ENCODE measurements around the gene JUP. TPM values are rescaled to one million over a fixed set of nuclear protein-coding genes. Genes with fewer than 3 reads are reported as not detected.
A peak's percentile ranks its signal among the peaks of the same experiment; 100 is the strongest.

Gene JUP
- total and polyA plus RNA-seq, 8 donors = 59.5 to 248 (median 90.1) TPM

DNA sequence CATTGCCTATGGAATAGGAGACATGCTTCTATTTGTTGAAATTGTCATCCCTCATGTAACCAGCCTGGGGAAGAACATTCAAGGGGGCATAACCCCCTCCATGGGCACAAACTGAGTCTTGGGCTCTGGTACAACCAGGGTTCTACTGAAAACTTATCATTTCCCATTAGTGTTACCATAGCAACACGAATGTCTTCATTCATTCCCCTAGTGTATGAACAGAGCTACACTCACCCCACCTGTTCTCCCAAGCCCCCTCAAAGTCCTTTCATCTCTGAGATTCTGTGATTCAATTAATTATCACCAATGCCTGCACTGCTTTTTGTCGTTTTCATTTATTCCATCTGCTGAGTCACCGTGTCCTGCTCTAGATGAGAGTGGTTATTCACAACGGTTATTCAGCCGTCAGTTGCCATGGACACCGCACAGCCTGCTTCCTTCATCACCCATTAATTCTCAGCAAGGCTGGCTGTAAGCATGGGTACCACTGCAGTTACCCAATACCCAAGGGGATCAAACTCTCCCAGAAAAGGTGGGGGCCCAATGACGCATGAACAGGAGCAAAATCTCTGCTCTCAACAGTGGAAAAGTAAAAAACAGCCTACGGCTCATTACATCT, 75.9 kb downstream of the JUP start:
- intact Hi-C loops (cut with DNase I; ENCODE audit: low total_unique reads) = no loop called here
- WGBS, 5 donors = 53 to 63% (median 57%) methylated on average over 8 of the region's 8 CpGs
- Histone ChIP-seq H3K9me3 (no peaks in the 10 kb centered on the region), H3K27ac (no peak overlapping the region), H3K4me3 (no peak overlapping the region), H3K36me3 (no peaks in the 10 kb centered on the region), H3K4me1 (no peaks in the 10 kb centered on the region), H3K27me3 (peaks cover 0 to 20% (median 0%) of the 10 kb centered on the region in 3 donors)
- TF ChIP-seq POLR2A (IDR thresholded peaks at IDR 0.05) (no peak), POLR2AphosphoS5 (IDR thresholded peaks at IDR 0.05) (no peak), EP300 (IDR thresholded peaks at IDR 0.05) (no peak)
- TF ChIP-seq, protein P1, sequence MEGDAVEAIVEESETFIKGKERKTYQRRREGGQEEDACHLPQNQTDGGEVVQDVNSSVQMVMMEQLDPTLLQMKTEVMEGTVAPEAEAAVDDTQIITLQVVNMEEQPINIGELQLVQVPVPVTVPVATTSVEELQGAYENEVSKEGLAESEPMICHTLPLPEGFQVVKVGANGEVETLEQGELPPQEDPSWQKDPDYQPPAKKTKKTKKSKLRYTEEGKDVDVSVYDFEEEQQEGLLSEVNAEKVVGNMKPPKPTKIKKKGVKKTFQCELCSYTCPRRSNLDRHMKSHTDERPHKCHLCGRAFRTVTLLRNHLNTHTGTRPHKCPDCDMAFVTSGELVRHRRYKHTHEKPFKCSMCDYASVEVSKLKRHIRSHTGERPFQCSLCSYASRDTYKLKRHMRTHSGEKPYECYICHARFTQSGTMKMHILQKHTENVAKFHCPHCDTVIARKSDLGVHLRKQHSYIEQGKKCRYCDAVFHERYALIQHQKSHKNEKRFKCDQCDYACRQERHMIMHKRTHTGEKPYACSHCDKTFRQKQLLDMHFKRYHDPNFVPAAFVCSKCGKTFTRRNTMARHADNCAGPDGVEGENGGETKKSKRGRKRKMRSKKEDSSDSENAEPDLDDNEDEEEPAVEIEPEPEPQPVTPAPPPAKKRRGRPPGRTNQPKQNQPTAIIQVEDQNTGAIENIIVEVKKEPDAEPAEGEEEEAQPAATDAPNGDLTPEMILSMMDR (IDR thresholded peaks at IDR 0.05) = no peak
- peak in 1 of 2 donors; percentile 65 for DNase-seq

GRCh38 chr17:41707803-41708669, 78.5 kb downstream of the JUP start:
- TF ChIP-seq, protein P1 (IDR thresholded peaks at IDR 0.05) = no peak
- no peak for TF ChIP-seq EP300 (IDR thresholded peaks at IDR 0.05)
- TF ChIP-seq POLR2A (IDR thresholded peaks at IDR 0.05) = no peak
- TF ChIP-seq POLR2AphosphoS5 (IDR thresholded peaks at IDR 0.05) = no peak
- H3K4me3 ChIP-seq = no peak overlapping the region
- 69 to 75% (median 72%) methylated on average over 10 of the region's 10 CpGs for WGBS, 5 donors
- H3K27ac ChIP-seq = no peak overlapping the region
- no peaks in the 10 kb centered on the region for H3K9me3 ChIP-seq
- DNase-seq = no peak
- H3K36me3 ChIP-seq = no peaks in the 10 kb centered on the region
- H3K4me1 ChIP-seq = no peaks in the 10 kb centered on the region
- intact Hi-C loops (cut with DNase I; ENCODE audit: low total_unique reads) = no loop called here
- peaks cover 0 to 20% (median 0%) of the 10 kb centered on the region in 3 donors for H3K27me3 ChIP-seq

DNA sequence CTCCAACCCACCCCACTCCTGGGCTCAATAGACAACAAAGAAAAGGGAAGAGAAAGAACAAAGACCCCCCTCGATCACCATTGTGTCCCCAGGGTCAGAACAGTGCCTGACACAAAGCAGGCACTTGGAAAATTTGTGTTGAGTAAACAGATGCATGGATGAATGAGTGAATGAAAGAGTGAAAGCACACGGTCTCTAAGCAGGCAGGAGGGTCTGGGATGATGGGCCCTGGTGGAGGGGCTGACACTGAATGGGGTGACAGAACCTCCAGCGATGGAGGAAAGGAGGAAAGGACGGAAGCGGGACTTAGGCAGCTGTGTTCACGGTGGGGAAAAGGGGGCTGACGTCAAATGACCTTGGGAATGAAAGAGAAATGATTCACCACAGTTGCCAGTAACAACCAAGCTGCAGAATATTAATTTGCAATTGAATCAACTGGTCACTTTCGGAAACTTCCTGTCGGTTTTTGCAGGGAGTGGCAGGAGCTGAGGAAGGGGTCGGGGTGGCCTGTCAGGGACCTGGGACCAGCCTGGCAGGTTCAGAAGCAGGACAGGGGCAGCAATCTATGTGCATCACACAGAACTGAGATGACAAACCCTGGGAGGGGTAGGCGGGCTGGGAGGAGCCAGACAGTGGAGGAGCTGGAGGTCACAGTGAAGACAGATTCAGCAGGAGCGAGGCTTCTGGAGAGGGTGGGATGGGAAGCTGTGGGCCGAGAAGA, 81.1 kb downstream of the JUP start:
- no peaks in the 10 kb centered on the region for H3K36me3 ChIP-seq
- H3K4me3 ChIP-seq = no peak overlapping the region
- TF ChIP-seq POLR2A (IDR thresholded peaks at IDR 0.05) (no peak), POLR2AphosphoS5 (IDR thresholded peaks at IDR 0.05) (no peak), EP300 (IDR thresholded peaks at IDR 0.05) (no peak)
- TF ChIP-seq, protein P1 (IDR thresholded peaks at IDR 0.05) = no peak
- DNase-seq = peak in 1 of 2 donors; percentile 50
- no peaks in the 10 kb centered on the region for H3K9me3 ChIP-seq
- H3K27me3 ChIP-seq = no peaks in the 10 kb centered on the region
- H3K27ac ChIP-seq = no peak overlapping the region
- WGBS, 5 donors = 57 to 67% (median 67%) methylated on average over 13 of the region's 13 CpGs
- intact Hi-C loops (cut with DNase I; ENCODE audit: low total_unique reads) = no loop called here
- no peaks in the 10 kb centered on the region for H3K4me1 ChIP-seq

Small RNA genes lying within 50 kb of the gene (small RNA-seq; reads per million reads assigned to genes)
- gene RN7SL399P (0 reads per million in 4 donors), gene RNA5SP442 (0 to 0.10 (median 0.03) reads per million in 4 donors)

Other genes with a start within 250 kb of the JUP start
- gene KRT9, start 214.7 kb downstream of the JUP start, total RNA-seq = not detected
- not detected for gene KRT9, start 214.7 kb downstream of the JUP start, polyA plus RNA-seq
- gene KRT14, start 199.8 kb downstream of the JUP start, total RNA-seq = 1 to 10 TPM in 1 of 5 donors, not detected in 4; 1.3 TPM
- gene KRT14, start 199.8 kb downstream of the JUP start, polyA plus RNA-seq = 100 to 1,000 TPM in 1 of 3 donors, 1 to 10 TPM in 1, not detected in 1; 2.4 to 164 TPM
- 1 to 10 TPM in 1 of 5 donors, not detected in 4; 1.1 TPM for gene KRT16, start 173.9 kb downstream of the JUP start, total RNA-seq
- gene KRT16, start 173.9 kb downstream of the JUP start, polyA plus RNA-seq = 10 to 100 TPM in 1 of 3 donors, 1 to 10 TPM in 1, not detected in 1; 1.3 to 32.8 TPM
- 10 to 100 TPM in 2 of 5 donors, 1 to 10 TPM in 2, not detected in 1; 1.6 to 13.6 (median 8.1) TPM for gene KRT17, start 162.1 kb downstream of the JUP start, total RNA-seq
- gene KRT17, start 162.1 kb downstream of the JUP start, polyA plus RNA-seq = 10 to 100 TPM in 1 of 3 donors, 1 to 10 TPM in 2; 2.0 to 14.2 (median 6.0) TPM
- gene EIF1, start 97.8 kb downstream of the JUP start, total RNA-seq = 100 to 1,000 TPM in 3 of 5 donors, 10 to 100 TPM in 2; 62.4 to 255 (median 187) TPM
- 100 to 1,000 TPM; 333 to 972 (median 834) TPM for gene EIF1, start 97.8 kb downstream of the JUP start, polyA plus RNA-seq
- gene GAST, start 74.4 kb downstream of the JUP start, total RNA-seq = 10 to 100 TPM in 1 of 5 donors, not detected in 4; 32.7 TPM
- 1 to 10 TPM in 1 of 3 donors, not detected in 2; 1.3 TPM for gene GAST, start 74.4 kb downstream of the JUP start, polyA plus RNA-seq
- gene HAP1, start 52.1 kb downstream of the JUP start, total RNA-seq = under 1 TPM in 1 of 5 donors, not detected in 4; 0.55 TPM
- gene HAP1, start 52.1 kb downstream of the JUP start, polyA plus RNA-seq = under 1 TPM; 0.31 to 0.85 (median 0.44) TPM
- gene P3H4, start 25.2 kb upstream of the JUP start, total RNA-seq = 10 to 100 TPM in 3 of 5 donors, 1 to 10 TPM in 2; 4.0 to 64.6 (median 11.4) TPM
- gene P3H4, start 25.2 kb upstream of the JUP start, polyA plus RNA-seq = 1 to 10 TPM; 4.7 to 7.3 (median 6.3) TPM
- gene FKBP10, start 26.3 kb upstream of the JUP start, total RNA-seq = 10 to 100 TPM in 3 of 5 donors, 1 to 10 TPM in 2; 4.6 to 45.3 (median 20.1) TPM
- 10 to 100 TPM in 2 of 3 donors, 1 to 10 TPM in 1; 8.9 to 17.0 (median 12.8) TPM for gene FKBP10, start 26.3 kb upstream of the JUP start, polyA plus RNA-seq
- 10 to 100 TPM in 4 of 5 donors, 1 to 10 TPM in 1; 9.8 to 79.5 (median 31.4) TPM for gene NT5C3B, start 49.5 kb upstream of the JUP start, total RNA-seq
- gene NT5C3B, start 49.5 kb upstream of the JUP start, polyA plus RNA-seq = 10 to 100 TPM; 70.6 to 80.7 (median 77.0) TPM
- 1 to 10 TPM in 1 of 5 donors, not detected in 4; 1.1 TPM for gene KLHL10, start 51.1 kb upstream of the JUP start, total RNA-seq
- gene KLHL10, start 51.1 kb upstream of the JUP start, polyA plus RNA-seq = under 1 TPM in 1 of 3 donors, not detected in 2; 0.23 TPM
- gene KLHL11, start 78.7 kb upstream of the JUP start, total RNA-seq = 10 to 100 TPM in 3 of 5 donors, 1 to 10 TPM in 2; 1.8 to 26.4 (median 11.2) TPM
- gene KLHL11, start 78.7 kb upstream of the JUP start, polyA plus RNA-seq = under 1 TPM; 0.43 to 0.87 (median 0.61) TPM
- 100 to 1,000 TPM in 1 of 5 donors, 10 to 100 TPM in 4; 29.8 to 121 (median 48.7) TPM for gene ACLY, start 132.2 kb upstream of the JUP start, total RNA-seq
- gene ACLY, start 132.2 kb upstream of the JUP start, polyA plus RNA-seq = 10 to 100 TPM; 19.8 to 23.8 (median 23.5) TPM
- gene ODAD4, start 143.9 kb upstream of the JUP start, total RNA-seq = 1 to 10 TPM in 1 of 5 donors, not detected in 4; 1.3 TPM
- 1 to 10 TPM in 1 of 3 donors, under 1 TPM in 2; 0.78 to 2.1 (median 0.81) TPM for gene ODAD4, start 143.9 kb upstream of the JUP start, polyA plus RNA-seq
- 10 to 100 TPM; 21.0 to 47.2 (median 30.7) TPM for gene CNP, start 180.1 kb upstream of the JUP start, total RNA-seq
- gene CNP, start 180.1 kb upstream of the JUP start, polyA plus RNA-seq = 10 to 100 TPM; 27.3 to 29.1 (median 29.0) TPM
- 100 to 1,000 TPM in 1 of 5 donors, 10 to 100 TPM in 4; 12.3 to 161 (median 61.6) TPM for gene DNAJC7, start 230.7 kb upstream of the JUP start, total RNA-seq
- gene DNAJC7, start 230.7 kb upstream of the JUP start, polyA plus RNA-seq = 10 to 100 TPM; 66.7 to 93.3 (median 74.5) TPM
- gene NKIRAS2, start 233.4 kb upstream of the JUP start, total RNA-seq = 10 to 100 TPM in 4 of 5 donors, 1 to 10 TPM in 1; 7.5 to 27.4 (median 19.6) TPM
- gene NKIRAS2, start 233.4 kb upstream of the JUP start, polyA plus RNA-seq = 10 to 100 TPM; 16.8 to 28.5 (median 27.6) TPM

Data from stomach (tissue), 9 donors.